Measurements from ENCODE around the gene MYCN. TPM values are rescaled to one million over a fixed set of nuclear protein-coding genes. Genes with fewer than 3 reads are reported as not detected.
"Not testable (repeated sequence)": the region's sequence is repeated elsewhere in the genome, so short reads cannot be mapped to it uniquely, and the experiment has no call there.

Gene MYCN
- total RNA-seq, 1 experiment from 2014 or later: not detected

GRCh38 chr2:15938803-15939555 lies 1.4 kb upstream of the MYCN start:
- in situ Hi-C loops (cut with HindIII; ENCODE audit: low pct_unique_long_range_greater_than_20kb, low sequenced_read_pairs): no loop called here

GRCh38 chr2:15939556-15939853 lies 845 bp upstream of the MYCN start:
- in situ Hi-C loops (cut with HindIII; ENCODE audit: low pct_unique_long_range_greater_than_20kb, low sequenced_read_pairs): no loop called here
- DNase-seq (ENCODE audit: low read depth): no peak

More at GRCh38 chr2:15938803-15939555, 1.4 kb upstream of the MYCN start:
- DNase-seq (ENCODE audit: low read depth): no peak

- in situ Hi-C loops (cut with HindIII; ENCODE audit: low pct_unique_long_range_greater_than_20kb, low sequenced_read_pairs): no loop called here
- no peak for DNase-seq (ENCODE audit: low read depth)
These were observed 521 bp downstream of the MYCN start for GRCh38 chr2:15940661-15941480.

- DNase-seq (ENCODE audit: low read depth): no peak
- in situ Hi-C loops (cut with HindIII; ENCODE audit: low pct_unique_long_range_greater_than_20kb, low sequenced_read_pairs): no loop called here
These were observed 1.1 kb downstream of the MYCN start for GRCh38 chr2:15941481-15941850.

GRCh38 chr2:15941871-15942710 lies 1.7 kb downstream of the MYCN start:
- in situ Hi-C loops (cut with HindIII; ENCODE audit: low pct_unique_long_range_greater_than_20kb, low sequenced_read_pairs): no loop called here
- DNase-seq (ENCODE audit: low read depth): no peak

GRCh38 chr2:15942711-15943345 lies 2.5 kb downstream of the MYCN start:
- in situ Hi-C loops (cut with HindIII; ENCODE audit: low pct_unique_long_range_greater_than_20kb, low sequenced_read_pairs): no loop called here
- no peak for DNase-seq (ENCODE audit: low read depth)

- no peak for DNase-seq (ENCODE audit: low read depth)
- in situ Hi-C loops (cut with HindIII; ENCODE audit: low pct_unique_long_range_greater_than_20kb, low sequenced_read_pairs): no loop called here
These were observed 3.3 kb downstream of the MYCN start for GRCh38 chr2:15943378-15944280.

- in situ Hi-C loops (cut with HindIII; ENCODE audit: low pct_unique_long_range_greater_than_20kb, low sequenced_read_pairs): no loop called here
- no peak for DNase-seq (ENCODE audit: low read depth)
These were observed 4.1 kb downstream of the MYCN start for GRCh38 chr2:15944325-15945017.

GRCh38 chr2:15945909-15946705 lies 5.8 kb downstream of the MYCN start:
- in situ Hi-C loops (cut with HindIII; ENCODE audit: low pct_unique_long_range_greater_than_20kb, low sequenced_read_pairs): no loop called here
- no peak for DNase-seq (ENCODE audit: low read depth)

- no peak for DNase-seq (ENCODE audit: low read depth)
- in situ Hi-C loops (cut with HindIII; ENCODE audit: low pct_unique_long_range_greater_than_20kb, low sequenced_read_pairs): no loop called here
These were observed 6.6 kb downstream of the MYCN start for GRCh38 chr2:15946983-15947382.

GRCh38 chr2:15947431-15947830 lies 7.1 kb downstream of the MYCN start:
- DNase-seq (ENCODE audit: low read depth): no peak
- in situ Hi-C loops (cut with HindIII; ENCODE audit: low pct_unique_long_range_greater_than_20kb, low sequenced_read_pairs): no loop called here

GRCh38 chr2:15948704-15948957 lies 8.3 kb downstream of the MYCN start:
- in situ Hi-C loops (cut with HindIII; ENCODE audit: low pct_unique_long_range_greater_than_20kb, low sequenced_read_pairs): no loop called here
- DNase-seq (ENCODE audit: low read depth): no peak

- in situ Hi-C loops (cut with HindIII; ENCODE audit: low pct_unique_long_range_greater_than_20kb, low sequenced_read_pairs): no loop called here
- DNase-seq (ENCODE audit: low read depth): no peak
These were observed 8.8 kb downstream of the MYCN start for GRCh38 chr2:15949126-15949525.

- DNase-seq (ENCODE audit: low read depth): no peak
- in situ Hi-C loops (cut with HindIII; ENCODE audit: low pct_unique_long_range_greater_than_20kb, low sequenced_read_pairs): no loop called here
These were observed 9.2 kb downstream of the MYCN start for GRCh38 chr2:15949551-15949950.

- in situ Hi-C loops (cut with HindIII; ENCODE audit: low pct_unique_long_range_greater_than_20kb, low sequenced_read_pairs): no loop called here
- no peak for DNase-seq (ENCODE audit: low read depth)
These were observed 10.0 kb downstream of the MYCN start for GRCh38 chr2:15950088-15950952.

- in situ Hi-C loops (cut with HindIII; ENCODE audit: low pct_unique_long_range_greater_than_20kb, low sequenced_read_pairs); DNase-seq (ENCODE audit: low read depth): not testable (repeated sequence)
These were observed 11.6 kb downstream of the MYCN start for GRCh38 chr2:15951936-15952335.

All from Caki2 (cell line).